HG03139 (cell line): ENCODE data around the gene INO80D.
"Not testable (repeated sequence)": the region's sequence is repeated elsewhere in the genome, so short reads cannot be mapped to it uniquely, and the experiment has no call there.

Experiments
- ATAC-seq: cut with Tn5 transposase; IDR thresholded peaks from one replicate; pipeline ENCODE4 v1.9.1; 2021; ENCODE audit not compliant: unreplicated experiment

INO80D gene

DNA sequence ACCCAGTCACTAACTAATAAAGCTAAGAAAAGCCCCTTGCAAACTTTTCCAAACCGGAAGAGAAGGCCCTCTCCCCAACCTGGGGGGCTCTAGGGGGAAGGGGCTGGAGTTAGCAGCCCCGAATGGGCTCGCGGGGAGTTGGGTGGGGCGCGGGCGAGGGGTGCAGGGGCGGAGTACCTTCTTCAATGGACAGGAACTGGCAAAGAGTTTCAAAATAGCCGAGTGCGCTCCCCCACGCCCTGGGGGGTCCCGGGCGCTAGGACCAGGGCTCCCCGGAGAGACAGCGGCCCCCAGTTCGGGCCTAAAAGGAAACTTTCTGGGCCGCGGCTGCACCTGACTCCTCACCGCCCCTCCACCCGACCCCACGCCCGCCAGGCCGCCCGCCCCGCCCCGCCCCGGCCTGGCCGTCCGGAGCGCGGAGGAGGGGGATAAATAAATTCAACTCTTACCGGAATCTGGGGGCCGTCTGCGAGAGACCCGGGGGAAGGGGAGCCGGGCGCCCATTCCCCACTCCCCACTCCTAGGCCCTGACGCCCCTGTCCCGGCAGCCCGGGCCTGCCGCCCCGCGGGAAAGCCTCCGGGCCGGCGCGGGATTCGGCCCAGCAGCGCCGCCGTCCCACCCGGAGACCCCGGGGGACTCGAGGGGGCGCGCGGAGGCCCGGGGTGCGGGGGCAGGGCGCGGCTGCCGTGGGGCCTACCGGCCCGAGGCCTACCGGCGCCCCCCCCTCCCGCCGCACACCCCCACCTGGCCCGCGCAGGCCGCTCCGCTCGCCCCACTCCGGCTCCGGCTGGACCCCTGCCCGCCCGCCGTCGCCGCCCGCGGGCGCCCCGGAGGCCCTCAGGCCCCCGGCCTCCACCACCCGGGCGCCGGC is 868 bp downstream of the INO80D start:
- peak; percentile 29 for ATAC-seq

DNA sequence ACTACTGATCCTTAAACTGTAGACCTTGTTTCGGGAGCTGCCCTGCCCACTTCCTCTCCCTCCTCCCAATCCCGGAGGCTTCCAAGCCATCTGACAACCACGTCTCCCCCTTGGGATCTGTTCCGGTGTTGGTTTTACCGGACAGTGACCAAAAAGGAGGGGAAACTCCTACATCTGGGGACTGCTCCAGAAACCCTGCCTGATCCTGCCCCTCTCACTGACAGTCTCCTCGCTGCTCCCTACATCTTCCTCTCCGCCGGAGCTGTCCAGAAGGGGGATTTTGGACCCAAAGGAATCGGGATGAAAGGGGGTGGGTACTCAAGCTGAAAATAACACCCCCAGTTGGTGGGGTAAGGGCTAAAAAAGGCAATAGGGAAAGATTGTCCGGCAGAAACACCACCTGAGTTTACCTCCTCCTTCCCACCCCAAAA is 1.5 kb downstream of the INO80D start:
- ATAC-seq: no peak

DNA sequence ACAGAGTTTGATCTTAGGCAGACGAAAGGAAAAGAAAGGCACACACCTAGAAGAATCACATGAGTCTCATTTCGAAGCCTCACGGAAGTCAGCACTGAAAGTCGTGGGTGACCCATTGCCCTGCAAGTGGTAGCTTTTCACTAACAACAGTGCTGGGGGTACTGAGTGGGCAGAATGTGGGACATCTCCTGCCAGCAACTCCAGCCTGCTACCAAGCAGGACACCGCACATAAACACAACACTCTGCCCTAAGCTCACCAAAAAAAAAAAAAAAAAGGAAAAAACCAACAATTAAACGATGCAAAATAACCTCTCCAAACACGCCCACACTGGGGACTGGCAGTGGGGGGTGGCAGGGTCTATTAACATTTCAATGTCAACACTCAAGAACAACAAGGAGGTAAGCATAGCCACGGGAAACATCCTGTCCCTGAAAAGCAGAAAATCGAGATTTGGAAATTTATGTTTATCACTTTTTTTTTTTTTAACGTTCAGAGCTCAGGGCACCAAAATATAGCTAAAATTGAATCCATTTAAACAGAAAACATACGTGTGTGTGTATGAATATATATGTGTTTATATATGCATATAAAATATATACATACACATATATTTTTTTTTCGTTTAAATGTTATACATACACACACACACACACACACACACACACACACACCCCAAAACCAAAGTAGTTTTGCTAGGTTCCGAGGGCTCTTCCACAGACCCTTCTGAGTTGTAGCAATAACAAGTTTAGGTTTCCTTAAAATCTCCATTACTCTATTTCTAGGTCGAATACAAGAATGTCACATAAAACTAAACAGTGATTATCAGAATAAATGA is 2.2 kb downstream of the INO80D start:
- no peak for ATAC-seq

DNA sequence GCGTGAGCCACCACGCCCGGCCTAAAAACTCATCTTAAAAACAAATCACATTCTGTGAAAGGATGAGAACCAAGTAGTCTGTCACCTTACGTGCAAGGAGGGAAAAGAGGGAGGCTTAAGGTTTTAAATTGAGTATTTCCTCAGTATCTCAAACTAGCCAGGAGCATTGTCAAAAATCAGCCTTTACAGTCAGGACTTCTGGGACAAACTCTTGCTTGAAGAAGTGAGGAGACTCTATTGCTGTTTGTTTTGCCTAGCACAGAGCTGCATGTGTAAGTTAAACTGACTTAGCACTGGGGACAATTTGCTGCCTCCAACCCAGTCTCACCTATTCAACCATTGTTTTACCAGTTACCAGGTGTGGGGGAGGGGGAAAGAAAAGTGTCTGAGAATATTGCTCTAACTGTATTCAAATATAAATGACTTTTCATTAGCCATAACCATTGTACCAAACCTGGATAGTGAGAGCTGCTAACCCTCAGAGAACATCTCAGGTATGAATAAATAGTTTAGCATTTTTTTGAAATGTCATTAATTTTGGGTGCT is 3.6 kb downstream of the INO80D start:
- no peak for ATAC-seq

DNA sequence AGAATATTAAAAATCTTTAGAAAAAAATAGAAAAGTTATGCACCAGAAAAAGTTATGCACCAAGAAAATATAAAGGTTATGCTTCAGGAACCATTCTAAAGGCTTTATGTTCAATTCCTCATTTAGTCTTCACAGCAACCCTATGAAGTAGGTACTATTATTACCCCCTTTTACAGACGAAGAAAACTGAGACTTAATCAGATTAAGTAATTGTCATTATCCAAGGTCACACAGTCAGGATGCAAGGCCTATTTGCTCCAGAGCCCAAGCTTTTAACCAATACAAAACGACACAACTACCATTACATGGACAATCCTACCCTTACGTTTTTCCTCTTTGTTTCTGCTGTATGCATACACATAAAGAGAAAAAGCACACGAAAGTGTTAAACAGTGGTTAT is 5.0 kb downstream of the INO80D start:
- ATAC-seq: no peak

DNA sequence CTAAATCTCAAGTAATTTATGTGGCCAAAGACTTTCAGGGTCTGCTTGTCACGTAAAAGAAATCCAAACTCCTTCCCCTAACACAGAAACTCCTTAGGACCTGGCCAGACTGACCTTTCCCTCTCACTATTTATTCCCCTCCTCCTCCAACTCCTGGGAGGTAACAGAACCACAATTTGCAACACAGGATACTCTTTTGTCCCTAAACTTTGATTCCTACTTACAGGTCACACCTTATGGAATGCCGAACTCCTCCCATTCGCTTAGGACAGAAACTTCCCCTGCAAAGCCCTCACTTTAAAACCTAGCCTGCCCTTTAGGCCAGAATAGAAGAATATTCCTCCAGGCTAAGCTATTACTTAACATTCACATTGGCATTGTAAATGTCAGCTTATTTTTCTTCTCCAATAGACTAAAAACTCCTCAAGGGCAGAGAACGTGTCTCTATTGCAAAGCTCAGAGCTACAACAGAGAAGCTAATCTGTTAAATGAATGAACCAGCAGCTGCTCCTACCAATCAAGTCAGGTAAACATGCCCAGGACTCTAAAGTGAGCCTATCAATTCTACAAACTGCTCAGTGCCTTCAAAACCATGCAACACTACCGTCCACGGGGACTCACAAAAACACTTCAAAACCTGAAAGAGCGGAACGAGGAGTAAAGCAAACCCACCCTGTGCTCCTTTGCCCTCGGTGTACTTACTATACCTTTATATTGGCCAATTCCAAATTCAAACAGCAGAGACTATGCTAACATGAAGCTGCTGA is 6.1 kb downstream of the INO80D start:
- no peak for ATAC-seq

DNA sequence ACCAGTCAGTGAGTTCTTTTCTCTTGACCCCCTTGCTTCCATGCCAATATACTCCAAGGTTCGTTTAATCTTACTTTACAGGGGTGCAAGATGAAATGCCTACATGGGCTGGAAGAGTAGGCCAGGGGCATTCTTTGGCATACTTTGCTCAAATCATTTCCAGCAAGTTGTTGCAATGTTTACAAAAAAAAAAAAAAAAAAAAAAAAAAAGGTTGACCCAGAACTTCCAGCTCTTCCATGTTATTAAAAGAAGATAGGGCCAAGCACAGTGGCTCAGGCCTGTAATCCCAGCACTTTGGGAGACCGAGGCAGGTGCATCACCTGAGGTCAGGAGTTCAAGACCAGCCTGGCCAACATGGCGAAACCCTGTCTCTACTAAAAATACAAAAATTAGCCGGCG is 8.1 kb downstream of the INO80D start:
- not testable (repeated sequence) for ATAC-seq

DNA sequence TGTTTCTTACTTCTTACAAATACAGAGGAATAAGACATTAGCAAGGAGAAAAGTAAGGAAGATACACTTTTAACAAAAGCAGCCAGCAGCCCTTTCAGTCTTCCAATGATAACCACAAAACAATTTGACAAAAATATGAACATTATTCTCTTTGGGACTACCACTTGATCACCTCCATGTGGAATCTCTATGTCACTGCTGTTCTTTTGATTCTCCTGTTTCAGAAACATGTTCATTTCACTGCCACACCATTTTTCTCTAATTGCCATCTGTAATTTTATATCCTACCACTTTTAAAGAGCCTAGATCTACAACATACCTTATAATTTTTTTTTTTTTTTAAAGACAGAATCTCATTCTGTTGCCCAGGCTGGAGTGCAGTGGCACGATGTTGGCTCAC is 10.9 kb downstream of the INO80D start:
- ATAC-seq: no peak

DNA sequence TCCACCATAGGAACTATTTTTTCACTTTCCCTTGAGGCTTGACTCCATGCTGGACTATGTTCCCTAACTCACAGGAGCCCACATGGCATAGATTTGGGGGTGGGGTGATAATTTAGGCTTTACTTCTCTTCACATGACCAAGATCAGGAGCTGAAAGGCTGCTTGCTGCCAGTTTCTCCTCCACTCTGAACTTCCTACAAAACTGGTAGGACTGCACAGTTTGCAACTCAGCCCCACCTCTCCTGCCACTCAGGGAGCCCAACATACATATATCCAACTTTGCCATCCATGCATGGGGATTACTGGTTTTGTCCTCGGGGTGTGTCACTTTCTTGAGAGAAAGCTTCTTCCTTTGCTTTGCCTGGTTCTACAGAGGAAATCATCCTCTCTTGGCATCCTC is 14.2 kb downstream of the INO80D start:
- no peak for ATAC-seq

DNA sequence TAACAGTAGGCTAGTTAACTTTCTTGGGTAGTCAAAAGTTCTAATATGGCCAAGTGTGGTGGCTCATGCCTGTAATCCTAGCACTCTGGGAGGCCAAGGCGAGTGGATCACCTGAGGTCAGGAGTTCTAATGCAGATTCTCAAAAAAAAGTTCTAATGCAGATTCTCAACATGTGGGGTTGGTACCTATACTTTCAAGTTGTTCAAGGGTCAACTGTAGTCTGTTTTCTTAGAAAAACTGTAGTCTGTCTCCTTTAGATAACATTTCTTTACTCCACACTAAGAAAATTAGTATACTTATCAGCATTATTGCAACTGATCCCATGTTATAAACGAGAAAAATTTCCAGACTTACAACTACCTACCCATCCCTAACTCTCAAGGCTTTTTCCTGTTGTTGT is 16.6 kb downstream of the INO80D start:
- ATAC-seq: no peak

DNA sequence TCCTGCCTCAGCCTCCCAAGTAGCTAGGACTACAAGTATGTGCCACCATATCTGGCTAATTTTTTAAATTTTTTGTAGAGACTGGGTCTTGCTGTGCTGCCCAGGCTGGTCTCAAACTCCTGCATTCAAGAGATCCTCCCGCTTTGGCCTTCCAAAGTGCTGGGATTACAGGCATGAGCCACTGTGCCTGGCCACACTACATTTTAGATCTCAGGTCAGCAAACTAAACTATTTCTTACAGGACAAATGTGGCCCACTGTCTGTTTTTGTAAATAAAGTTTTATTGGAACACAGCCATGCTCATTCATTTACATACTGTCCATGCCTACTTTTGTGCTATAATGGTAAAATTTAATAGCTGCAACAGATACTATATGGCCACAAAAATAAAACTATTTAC is 17.8 kb downstream of the INO80D start:
- no peak for ATAC-seq

DNA sequence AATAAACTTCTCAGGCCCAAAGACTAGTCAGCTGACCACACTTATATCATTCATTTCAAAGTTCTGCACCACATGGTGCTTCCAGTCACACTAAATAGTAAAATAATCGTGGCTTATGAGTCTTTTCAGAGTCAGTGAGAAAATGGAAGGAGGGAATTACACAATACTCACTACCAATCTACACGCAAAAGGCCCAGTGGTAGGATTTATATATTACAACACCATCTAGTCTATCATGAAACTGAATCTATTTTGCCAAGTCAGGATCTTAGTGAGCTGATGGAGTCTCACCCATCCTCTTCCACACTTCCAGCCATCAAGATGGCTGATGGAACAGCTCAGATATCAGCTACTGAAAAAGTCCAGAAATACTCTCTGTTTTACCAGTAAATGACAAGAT is 21.9 kb downstream of the INO80D start:
- no peak for ATAC-seq

DNA sequence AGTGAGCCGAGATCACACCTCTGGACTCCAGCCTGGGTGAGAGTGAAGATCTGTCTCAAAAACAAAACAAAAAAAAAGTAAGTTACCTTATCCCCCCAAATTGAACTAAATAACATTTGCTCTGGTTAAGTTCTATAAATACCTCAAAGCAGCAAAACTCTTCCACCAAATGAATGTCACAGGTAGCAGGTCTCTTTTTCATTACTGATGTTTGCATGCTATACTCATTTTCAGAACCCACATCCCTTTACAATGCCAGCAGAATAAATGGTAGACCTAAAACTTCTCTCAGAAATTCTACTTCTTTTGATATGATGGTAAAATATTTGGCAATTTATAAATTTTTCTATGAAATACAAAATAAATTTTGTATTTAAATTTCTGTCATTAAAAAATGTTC is 22.3 kb downstream of the INO80D start:
- no peak for ATAC-seq

DNA sequence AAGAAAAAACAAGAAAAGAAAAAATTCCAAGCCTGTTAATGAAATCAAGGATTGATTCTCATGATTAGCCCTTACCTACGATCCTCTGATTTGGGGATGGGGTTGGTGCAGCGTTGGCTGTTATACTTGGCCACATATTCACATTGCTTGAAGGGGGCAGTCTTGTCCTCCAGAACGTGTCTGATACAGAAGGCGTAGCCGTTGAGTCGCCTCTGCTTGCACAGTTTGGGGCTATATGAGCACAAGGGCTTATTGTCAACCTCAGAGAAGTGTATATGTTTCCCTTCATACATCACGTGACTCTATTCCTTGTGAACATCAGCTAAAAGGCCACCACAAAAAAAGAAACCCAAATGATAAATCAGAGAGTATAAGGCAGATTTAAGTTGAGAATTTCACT is 23.2 kb downstream of the INO80D start:
- no peak for ATAC-seq

DNA sequence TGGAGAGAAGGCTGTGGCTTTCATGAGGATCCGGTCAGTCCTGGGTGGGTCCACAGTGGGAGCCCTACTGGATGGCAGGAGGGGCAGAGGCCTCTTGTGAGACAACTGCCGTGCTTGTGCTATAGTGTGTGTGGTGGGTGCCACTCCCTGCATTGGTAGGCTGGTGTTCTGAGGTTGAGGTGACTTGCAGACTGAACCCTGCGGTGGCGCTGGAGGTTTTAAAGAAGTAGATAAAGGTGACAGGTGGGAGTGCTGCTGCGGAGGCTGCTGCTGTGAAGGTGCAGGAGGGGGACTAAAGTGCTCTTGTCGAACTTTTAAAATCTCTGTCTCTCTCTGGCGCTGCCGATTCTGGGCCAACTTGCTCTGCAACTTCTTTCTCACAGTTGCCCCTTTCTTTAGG is 29.7 kb downstream of the INO80D start:
- no peak for ATAC-seq

DNA sequence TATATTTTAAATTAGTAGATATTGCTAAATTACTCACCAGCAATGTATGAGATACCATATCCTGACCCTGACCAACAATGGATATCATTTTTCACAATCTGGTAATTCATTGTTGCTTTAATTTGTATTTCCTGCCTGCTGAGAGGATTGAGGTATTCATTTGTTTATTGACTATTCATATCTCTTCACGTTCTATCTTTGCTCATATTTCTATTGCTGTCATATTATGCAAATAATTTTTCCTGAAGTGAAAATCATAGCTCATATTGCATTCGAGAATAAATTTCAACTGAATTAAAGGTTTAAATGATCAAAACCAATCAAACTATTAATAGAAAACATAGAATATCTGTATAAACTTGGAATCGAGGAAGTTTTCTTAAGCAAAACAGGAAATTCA is 31.0 kb downstream of the INO80D start:
- ATAC-seq: no peak

DNA sequence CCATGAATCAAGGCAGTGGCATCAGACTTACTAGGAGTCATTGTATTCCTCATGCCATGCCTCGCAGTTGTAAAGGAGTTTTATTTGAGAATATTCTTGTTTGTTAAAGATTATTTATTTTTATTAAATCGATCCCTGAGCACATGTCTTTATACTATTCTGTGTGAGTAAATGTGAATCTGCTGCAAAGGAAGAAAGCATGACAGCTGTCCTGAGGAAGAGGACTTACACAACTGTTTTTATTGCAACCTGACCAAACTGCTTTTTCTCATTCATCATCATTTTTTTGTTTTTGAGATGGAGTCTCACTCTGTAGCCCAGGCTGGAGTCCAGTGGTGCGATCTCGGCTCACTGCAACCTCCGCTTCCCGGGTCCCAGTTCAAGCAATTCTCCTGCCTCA is 34.1 kb downstream of the INO80D start:
- no peak for ATAC-seq

DNA sequence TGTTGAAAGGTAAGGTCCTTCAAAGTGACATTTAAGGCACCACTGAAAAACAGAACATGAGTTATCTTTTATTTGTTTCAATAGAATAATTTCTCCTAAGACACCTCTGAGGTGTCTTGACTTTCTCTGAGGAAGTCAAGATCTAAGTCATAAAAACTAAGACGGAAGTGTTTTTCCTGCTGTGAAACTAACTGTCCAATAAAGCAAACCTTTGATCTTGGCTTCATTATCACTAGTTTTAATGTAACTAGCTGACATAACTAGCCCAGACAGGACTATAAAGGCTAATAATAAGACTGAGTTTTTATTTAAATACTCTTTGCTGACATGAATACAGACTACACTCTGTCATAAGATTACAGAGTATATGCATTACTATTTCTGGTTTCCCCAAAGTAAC is 36.6 kb downstream of the INO80D start:
- ATAC-seq: no peak

DNA sequence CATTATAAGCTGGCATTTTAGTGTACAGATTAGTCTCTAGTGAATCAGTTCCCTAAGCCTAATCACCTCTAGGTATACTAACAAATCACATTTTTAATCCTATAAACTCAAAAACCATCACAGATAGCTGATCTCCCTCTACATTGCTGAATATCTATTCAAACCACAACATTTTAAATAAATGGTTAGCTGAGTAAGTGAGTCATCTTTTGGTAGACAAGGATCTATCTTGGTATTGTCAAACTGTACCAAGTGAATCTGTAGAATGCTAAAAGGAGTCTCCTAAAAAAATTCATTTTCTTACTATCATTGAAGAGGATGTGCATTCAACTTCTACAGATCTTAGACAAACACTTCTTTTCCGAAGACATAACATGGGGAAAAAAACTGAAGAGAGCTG is 40.7 kb downstream of the INO80D start:
- no peak for ATAC-seq

DNA sequence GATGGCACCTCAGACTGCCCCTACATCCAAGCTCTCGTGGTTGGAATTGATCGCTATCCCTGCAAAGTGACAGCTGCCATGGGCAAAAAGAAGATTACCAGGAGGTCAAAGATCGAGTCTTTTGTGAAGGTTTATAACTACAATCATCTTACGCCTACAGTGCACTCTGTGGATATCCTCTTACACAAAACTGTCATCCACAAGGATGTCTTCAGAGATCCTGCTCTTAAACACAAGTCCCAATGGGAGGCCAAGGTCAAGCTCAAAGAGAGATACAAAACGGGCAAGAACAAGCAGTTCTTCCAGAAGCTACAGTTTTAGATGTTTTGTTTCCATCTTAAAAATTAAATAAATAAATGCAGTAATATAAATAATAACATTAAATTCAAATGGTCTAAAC is 45.4 kb downstream of the INO80D start:
- no peak for ATAC-seq

DNA sequence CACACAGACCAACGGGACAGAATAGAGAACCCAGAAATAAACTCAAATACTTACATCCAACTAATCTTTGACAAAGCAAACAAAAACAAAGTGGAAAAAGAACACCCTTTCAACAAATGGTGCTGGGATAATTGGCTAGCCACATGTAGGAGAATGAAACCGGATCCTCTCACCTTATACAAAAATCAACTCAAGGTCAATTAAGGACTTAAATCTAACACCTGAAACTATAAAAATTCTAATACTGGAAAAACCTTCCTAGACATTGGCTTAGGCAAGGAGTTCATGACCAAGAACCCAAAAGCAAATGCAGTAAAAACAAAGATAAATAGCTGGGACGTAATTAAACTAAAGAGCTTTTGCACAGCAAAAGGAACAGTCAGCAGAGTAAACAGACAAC is 50.6 kb downstream of the INO80D start:
- not testable (repeated sequence) for ATAC-seq
